Retinal pigment epithelial cell (primary cell): ENCODE data around the gene ZNF132.
A peak's percentile ranks its signal among the peaks of the same experiment; 100 is the strongest.

Experiments
- DNase-seq: peaks from one replicate; pipeline ENCODE4 v3.0.0-alpha.2; 2010; ENCODE audit warnings: low read depth
- H3K4me3 ChIP-seq: 2 replicates; pipeline ENCODE4 v1.5.1; 2011; ENCODE audit warnings: mild to moderate bottlenecking, low read length, control low read depth, moderate library complexity
- CTCF ChIP-seq: conservative IDR thresholded peaks from 2 replicates; pipeline ENCODE4 v1.5.1; 2011; ENCODE audit warnings: low read depth, low read length, control low read depth, inconsistent platforms

Gene ZNF132

GRCh38 chr19:58479303-58479702 lies 39.4 kb upstream of the ZNF132 start:
- no peak for TF ChIP-seq CTCF

GRCh38 chr19:58477871-58478270 lies 37.9 kb upstream of the ZNF132 start:
- H3K4me3 ChIP-seq = no peak overlapping the region
- no peak for DNase-seq
- TF ChIP-seq CTCF = no peak

More at GRCh38 chr19:58479303-58479702, 39.4 kb upstream of the ZNF132 start:
- H3K4me3 ChIP-seq = no peak overlapping the region
- DNase-seq = no peak

GRCh38 chr19:58477130-58477529 lies 37.2 kb upstream of the ZNF132 start:
- no peak for DNase-seq
- H3K4me3 ChIP-seq = no peak overlapping the region
- TF ChIP-seq CTCF = no peak

GRCh38 chr19:58476498-58477015 lies 36.6 kb upstream of the ZNF132 start:
- TF ChIP-seq CTCF = no peak
- peak overlapping the region; percentile 80 for H3K4me3 ChIP-seq
- no peak for DNase-seq

- peak within 1 kb of the TSS; percentile 80 for H3K4me3 ChIP-seq
- peak; percentile 89 for DNase-seq
- no peak for TF ChIP-seq CTCF
These were observed 36.0 kb upstream of the ZNF132 start, which contains the start of gene ZNF446 for GRCh38 chr19:58475714-58476497. Gene ZNF446, plus strand, starts transcription at chr19:58476352. Its CDS starts 867 bp downstream, at chr19:58477219.

GRCh38 chr19:58474997-58475713 lies 35.2 kb upstream of the ZNF132 start:
- H3K4me3 ChIP-seq = peak overlapping the region; percentile 80
- no peak for DNase-seq
- no peak for TF ChIP-seq CTCF
